Osteocyte (in vitro differentiated cells): ENCODE results near the gene SMTNL1. TPM values are rescaled to one million over a fixed set of nuclear protein-coding genes. Genes with fewer than 3 reads are reported as not detected.

Source experiments
- DNase-seq: peaks from one replicate; pipeline ENCODE4 v3.0.0; 2021; ENCODE audit warnings: mixed read lengths; ENCODE audit not compliant: unreplicated experiment; ENCODE audit errors: extremely low spot score
- H3K27ac Mint-ChIP-seq: one replicate; pipeline ENCODE4 v1.8.0; 2021; ENCODE audit warnings: mild to moderate bottlenecking, mixed read lengths; ENCODE audit not compliant: unreplicated experiment
- H3K27me3 Mint-ChIP-seq: one replicate; pipeline ENCODE4 v1.8.0; 2021; ENCODE audit warnings: mixed read lengths; ENCODE audit not compliant: unreplicated experiment
- H3K36me3 Mint-ChIP-seq: one replicate; pipeline ENCODE4 v1.8.0; 2021; ENCODE audit warnings: mixed read lengths; ENCODE audit not compliant: unreplicated experiment
- H3K4me1 Mint-ChIP-seq: one replicate; pipeline ENCODE4 v1.8.0; 2021; ENCODE audit warnings: mixed read lengths; ENCODE audit not compliant: unreplicated experiment
- H3K4me3 Mint-ChIP-seq: one replicate; pipeline ENCODE4 v1.8.0; 2021; ENCODE audit warnings: mild to moderate bottlenecking, moderate library complexity, mixed read lengths; ENCODE audit not compliant: unreplicated experiment
- H3K9me3 Mint-ChIP-seq: one replicate; pipeline ENCODE4 v1.8.0; 2021; ENCODE audit warnings: mixed read lengths; ENCODE audit not compliant: unreplicated experiment
- total RNA-seq: library from RNA; stranded (reverse); gene quantifications from 2 replicates; pipeline ENCODE4 v1.2.1, GENCODE V29; 2021
- TF ChIP-seq, protein P1 (sequence below): fragments of 200-600 bp; sonication (generic); IDR thresholded peaks from 2 replicates; pipeline ENCODE4 v1.5.0; 2021; ENCODE audit warnings: antibody characterized with exemption, mild to moderate bottlenecking, moderate library complexity

Gene SMTNL1
- total RNA-seq, 1 donor from 2014 or later: not detected

- H3K27ac Mint-ChIP-seq: no peak overlapping the region
- no peaks in the 10 kb centered on the region for H3K27me3 Mint-ChIP-seq
- no peak overlapping the region for H3K4me3 Mint-ChIP-seq
- TF ChIP-seq, protein P1, sequence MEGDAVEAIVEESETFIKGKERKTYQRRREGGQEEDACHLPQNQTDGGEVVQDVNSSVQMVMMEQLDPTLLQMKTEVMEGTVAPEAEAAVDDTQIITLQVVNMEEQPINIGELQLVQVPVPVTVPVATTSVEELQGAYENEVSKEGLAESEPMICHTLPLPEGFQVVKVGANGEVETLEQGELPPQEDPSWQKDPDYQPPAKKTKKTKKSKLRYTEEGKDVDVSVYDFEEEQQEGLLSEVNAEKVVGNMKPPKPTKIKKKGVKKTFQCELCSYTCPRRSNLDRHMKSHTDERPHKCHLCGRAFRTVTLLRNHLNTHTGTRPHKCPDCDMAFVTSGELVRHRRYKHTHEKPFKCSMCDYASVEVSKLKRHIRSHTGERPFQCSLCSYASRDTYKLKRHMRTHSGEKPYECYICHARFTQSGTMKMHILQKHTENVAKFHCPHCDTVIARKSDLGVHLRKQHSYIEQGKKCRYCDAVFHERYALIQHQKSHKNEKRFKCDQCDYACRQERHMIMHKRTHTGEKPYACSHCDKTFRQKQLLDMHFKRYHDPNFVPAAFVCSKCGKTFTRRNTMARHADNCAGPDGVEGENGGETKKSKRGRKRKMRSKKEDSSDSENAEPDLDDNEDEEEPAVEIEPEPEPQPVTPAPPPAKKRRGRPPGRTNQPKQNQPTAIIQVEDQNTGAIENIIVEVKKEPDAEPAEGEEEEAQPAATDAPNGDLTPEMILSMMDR: no peak
- H3K36me3 Mint-ChIP-seq: peaks cover 42% of the 10 kb centered on the region
- no peaks in the 10 kb centered on the region for H3K9me3 Mint-ChIP-seq
- no peak for DNase-seq
- H3K4me1 Mint-ChIP-seq: no peaks in the 10 kb centered on the region
Measured at GRCh38 chr11:57551941-57552340, 14.5 kb downstream of the SMTNL1 start.

GRCh38 chr11:57552479-57552878 is 15.1 kb downstream of the SMTNL1 start:
- Mint-ChIP-seq H3K4me1 (no peaks in the 10 kb centered on the region), H3K27me3 (no peaks in the 10 kb centered on the region), H3K36me3 (peaks cover 47% of the 10 kb centered on the region), H3K4me3 (no peak overlapping the region), H3K27ac (no peak overlapping the region), H3K9me3 (no peaks in the 10 kb centered on the region)
- TF ChIP-seq, protein P1: no peak
- DNase-seq: no peak

GRCh38 chr11:57555393-57555792 is 18.0 kb downstream of the SMTNL1 start:
- no peaks in the 10 kb centered on the region for H3K4me1 Mint-ChIP-seq
- H3K27me3 Mint-ChIP-seq: no peaks in the 10 kb centered on the region
- TF ChIP-seq, protein P1: no peak
- no peak for DNase-seq
- H3K9me3 Mint-ChIP-seq: no peaks in the 10 kb centered on the region
- no peak overlapping the region for H3K27ac Mint-ChIP-seq
- no peak overlapping the region for H3K4me3 Mint-ChIP-seq
- H3K36me3 Mint-ChIP-seq: peaks cover 48% of the 10 kb centered on the region

DNA sequence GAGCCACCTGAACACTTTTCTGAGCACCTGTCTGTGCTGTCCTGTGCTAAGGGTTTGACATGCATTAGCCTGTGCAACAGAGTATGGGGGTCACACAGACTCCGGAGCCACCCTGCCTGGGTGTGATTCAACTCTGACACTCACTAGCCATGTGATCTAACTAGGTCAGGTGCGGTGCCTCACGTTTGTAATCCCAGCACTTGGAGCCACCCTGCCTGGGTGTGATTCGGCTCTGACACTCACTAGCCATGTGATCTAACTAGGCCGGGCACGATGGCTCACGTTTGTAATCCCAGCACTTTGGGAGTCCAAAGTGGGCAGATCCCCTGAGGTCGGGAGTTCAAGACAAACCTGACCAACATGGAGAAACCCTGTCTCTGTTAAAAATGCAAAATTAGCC is 18.6 kb downstream of the SMTNL1 start:
- H3K4me3 Mint-ChIP-seq: no peak overlapping the region
- H3K27me3 Mint-ChIP-seq: no peaks in the 10 kb centered on the region
- peaks cover 47% of the 10 kb centered on the region for H3K36me3 Mint-ChIP-seq
- no peak for DNase-seq
- no peak overlapping the region for H3K27ac Mint-ChIP-seq
- no peaks in the 10 kb centered on the region for H3K9me3 Mint-ChIP-seq
- TF ChIP-seq, protein P1: no peak
- no peaks in the 10 kb centered on the region for H3K4me1 Mint-ChIP-seq

DNA sequence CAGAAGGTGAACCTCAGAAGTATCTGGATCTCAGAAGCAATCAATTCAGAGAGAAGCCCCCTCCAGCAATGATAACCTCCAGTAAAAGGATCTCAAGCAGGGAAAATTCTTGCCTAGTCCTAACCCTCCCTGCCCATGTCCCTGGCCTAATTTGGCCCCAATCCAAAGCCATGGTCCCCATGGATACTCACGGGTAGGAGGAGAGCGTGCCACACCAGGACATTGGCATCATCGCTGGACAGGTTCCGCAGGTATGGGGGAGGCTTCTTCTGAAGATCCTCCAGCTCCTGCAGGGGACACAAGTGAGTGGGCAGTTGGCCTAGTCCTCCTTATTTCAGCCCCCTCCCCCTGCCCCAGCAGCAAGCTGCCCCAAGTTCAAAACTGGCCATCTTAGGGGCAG is 22.8 kb downstream of the SMTNL1 start:
- H3K27me3 Mint-ChIP-seq: no peaks in the 10 kb centered on the region
- DNase-seq: no peak
- peaks cover 22% of the 10 kb centered on the region for H3K36me3 Mint-ChIP-seq
- no peaks in the 10 kb centered on the region for H3K9me3 Mint-ChIP-seq
- TF ChIP-seq, protein P1: no peak
- peaks cover 2% of the 10 kb centered on the region for H3K4me1 Mint-ChIP-seq
- H3K27ac Mint-ChIP-seq: no peak overlapping the region
- H3K4me3 Mint-ChIP-seq: no peak overlapping the region
